Duodenal mucosa (tissue), 2 donors: Measurements from ENCODE around the gene ZCCHC8.
"Not testable (repeated sequence)": the region's sequence is repeated elsewhere in the genome, so short reads cannot be mapped to it uniquely, and the experiment has no call there.

Experiments used
- H3K27ac ChIP-seq: one replicate; pipeline ENCODE4 v1.7.0; 2013; ENCODE audit warnings: low read depth, low read length
- H3K27me3 ChIP-seq, 2 donors: one replicate each; pipeline ENCODE4 v1.7.0; 2013; ENCODE audit warnings: low read length in 2 of 2, control low read depth in 1 of 2; ENCODE audit not compliant: insufficient read depth in 2 of 2, control insufficient read depth in 1 of 2
- H3K36me3 ChIP-seq, 2 donors: one replicate each; pipeline ENCODE4 v1.7.0; 2013; ENCODE audit warnings: low read length in 2 of 2, control low read depth in 1 of 2; ENCODE audit not compliant: insufficient read depth in 2 of 2, control insufficient read depth in 1 of 2
- H3K4me1 ChIP-seq, 2 donors: one replicate each; pipeline ENCODE4 v1.7.0; 2013; ENCODE audit warnings: low read length in 2 of 2, control low read depth in 1 of 2; ENCODE audit not compliant: insufficient read depth in 2 of 2, control insufficient read depth in 1 of 2
- H3K4me3 ChIP-seq, 2 donors: one replicate each; pipeline ENCODE4 v1.7.0; 2013; ENCODE audit warnings: low read length in 2 of 2, low read depth in 1 of 2
- H3K9ac ChIP-seq, 2 donors: one replicate each; pipeline ENCODE4 v1.7.0; 2013; ENCODE audit warnings: low read length in 2 of 2, low read depth in 1 of 2
- H3K9me3 ChIP-seq, 2 donors: one replicate each; pipeline ENCODE4 v1.7.0; 2013; ENCODE audit warnings: low read length in 2 of 2, control low read depth in 1 of 2; ENCODE audit not compliant: control insufficient read depth in 1 of 2

The ZCCHC8 gene

GRCh38 chr12:122480753-122481152, 20.0 kb downstream of the ZCCHC8 start:
- no peak overlapping the region for H3K27ac ChIP-seq
- no peak overlapping the region for H3K4me3 ChIP-seq
- H3K9ac ChIP-seq, result no peak overlapping the region
- H3K9me3 ChIP-seq, result no peaks in the 10 kb centered on the region
- H3K27me3 ChIP-seq, result no peaks in the 10 kb centered on the region
- H3K36me3 ChIP-seq, result peaks cover 44 to 76% of the 10 kb centered on the region in 2 donors
- H3K4me1 ChIP-seq, result no peaks in the 10 kb centered on the region

DNA sequence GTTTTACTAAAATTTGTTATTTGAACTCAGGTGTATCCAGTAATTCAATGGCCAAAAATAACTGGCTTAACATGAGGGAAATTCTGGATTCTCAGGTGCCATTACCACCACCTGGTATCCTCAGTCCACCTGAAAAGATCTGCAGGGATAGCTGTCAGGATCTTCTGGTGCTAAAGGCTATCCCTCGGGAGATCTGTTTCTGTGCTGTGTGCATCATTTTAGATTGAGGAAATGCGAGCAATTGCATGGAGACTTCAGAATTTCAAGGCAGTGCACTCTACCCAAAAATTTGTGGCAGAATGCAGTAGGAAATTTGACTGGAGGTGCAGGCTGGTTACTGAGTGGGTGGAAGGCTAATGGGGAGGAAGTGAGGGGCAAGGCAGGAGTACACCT, 26.4 kb downstream of the ZCCHC8 start:
- Histone ChIP-seq H3K27ac (no peak overlapping the region), H3K4me3 (no peak overlapping the region), H3K9me3 (no peaks in the 10 kb centered on the region), H3K27me3 (no peaks in the 10 kb centered on the region), H3K9ac (no peak overlapping the region), H3K36me3 (peaks cover 33 to 60% of the 10 kb centered on the region in 2 donors), H3K4me1 (peaks cover 0 to 5% of the 10 kb centered on the region in 2 donors)

- H3K27me3 ChIP-seq, result no peaks in the 10 kb centered on the region
- H3K27ac ChIP-seq, result no peak overlapping the region
Measured at GRCh38 chr12:122473543-122474323, 27.0 kb downstream of the ZCCHC8 start.

GRCh38 chr12:122471324-122472226, 29.2 kb downstream of the ZCCHC8 start:
- H3K36me3 ChIP-seq, result peaks cover 19 to 40% of the 10 kb centered on the region in 2 donors
- no peak overlapping the region for H3K4me3 ChIP-seq
- no peaks in the 10 kb centered on the region for H3K9me3 ChIP-seq
- peaks cover 0 to 5% of the 10 kb centered on the region in 2 donors for H3K4me1 ChIP-seq
- H3K27me3 ChIP-seq, result no peaks in the 10 kb centered on the region
- H3K9ac ChIP-seq, result peak overlapping the region in 1 of 2 donors; percentile 18
- no peak overlapping the region for H3K27ac ChIP-seq

More at GRCh38 chr12:122473543-122474323, 27.0 kb downstream of the ZCCHC8 start:
- Histone ChIP-seq H3K9ac (no peak overlapping the region), H3K36me3 (peaks cover 30 to 57% of the 10 kb centered on the region in 2 donors), H3K9me3 (no peaks in the 10 kb centered on the region), H3K4me3 (no peak overlapping the region), H3K4me1 (peaks cover 0 to 5% of the 10 kb centered on the region in 2 donors)

DNA sequence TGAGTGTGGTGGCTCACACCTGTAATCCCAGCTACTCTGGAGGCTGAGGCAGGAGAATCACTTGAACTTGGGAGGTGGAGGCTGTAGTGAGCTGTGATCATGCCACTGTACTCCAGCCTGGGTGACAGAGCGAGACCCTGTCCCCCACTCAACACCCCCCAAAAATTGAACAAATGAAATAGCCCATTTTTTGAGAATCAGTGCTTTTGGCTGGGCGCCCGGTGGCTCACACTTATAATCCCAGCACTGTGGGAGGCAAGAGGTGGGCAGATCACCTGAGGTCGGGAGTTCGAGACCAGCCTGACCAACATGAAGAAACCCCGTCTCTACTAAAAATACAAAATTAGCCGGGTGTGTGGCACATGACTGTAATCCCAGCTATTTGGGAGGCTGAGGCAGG, 30.2 kb downstream of the ZCCHC8 start:
- peaks cover 11 to 30% of the 10 kb centered on the region in 2 donors for H3K36me3 ChIP-seq
- not testable (repeated sequence) for H3K9me3 ChIP-seq, H3K4me3 ChIP-seq, H3K9ac ChIP-seq, H3K4me1 ChIP-seq, H3K27ac ChIP-seq, H3K27me3 ChIP-seq

DNA sequence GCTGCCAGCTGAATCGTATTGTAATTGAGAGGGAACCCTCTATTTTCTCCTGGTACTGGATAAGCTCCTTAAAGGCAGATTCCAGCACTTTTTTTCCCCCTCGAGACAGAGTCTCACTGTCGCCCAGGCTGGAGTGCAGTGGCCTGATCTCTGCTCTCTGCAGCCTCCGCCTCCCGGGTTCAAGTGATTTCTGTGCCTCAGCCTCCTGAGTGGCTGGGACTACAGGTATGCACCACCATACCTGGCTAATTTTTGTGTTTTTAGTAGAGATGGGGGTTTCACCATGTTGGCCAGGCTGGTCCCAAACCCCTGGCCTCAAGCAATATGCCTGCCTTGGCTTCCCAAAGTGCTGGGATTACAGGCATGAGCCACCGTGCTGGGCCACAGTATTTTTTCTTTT, 30.9 kb downstream of the ZCCHC8 start:
- not testable (repeated sequence) for H3K27ac ChIP-seq, H3K27me3 ChIP-seq, H3K9ac ChIP-seq, H3K9me3 ChIP-seq, H3K4me3 ChIP-seq, H3K4me1 ChIP-seq
- peaks cover 9 to 23% of the 10 kb centered on the region in 2 donors for H3K36me3 ChIP-seq

DNA sequence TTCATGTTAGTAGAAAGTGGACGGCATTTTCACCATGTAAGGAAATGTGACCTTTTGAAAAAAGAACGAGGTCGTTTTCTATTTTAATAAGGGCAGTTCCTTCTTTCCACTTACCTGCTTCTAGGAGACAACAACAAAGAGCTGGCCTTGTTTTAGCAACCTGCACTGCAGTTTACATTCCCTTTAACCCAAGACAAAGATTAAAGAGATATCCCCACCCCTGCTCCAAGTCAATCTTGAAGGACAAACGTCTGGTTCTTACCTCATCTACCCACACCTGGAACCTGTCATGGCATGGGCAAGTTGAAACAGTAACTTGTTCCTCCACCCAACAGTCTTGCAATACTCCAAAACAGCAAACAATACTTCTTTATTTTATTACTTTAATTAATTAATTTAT, 32.7 kb downstream of the ZCCHC8 start:
- H3K9me3 ChIP-seq, result no peaks in the 10 kb centered on the region
- H3K27ac ChIP-seq, result no peak overlapping the region
- no peaks in the 10 kb centered on the region for H3K27me3 ChIP-seq
- peaks cover 0 to 5% of the 10 kb centered on the region in 2 donors for H3K4me1 ChIP-seq
- peaks cover 0 to 5% of the 10 kb centered on the region in 2 donors for H3K36me3 ChIP-seq
- H3K4me3 ChIP-seq, result no peak overlapping the region
- no peak overlapping the region for H3K9ac ChIP-seq

DNA sequence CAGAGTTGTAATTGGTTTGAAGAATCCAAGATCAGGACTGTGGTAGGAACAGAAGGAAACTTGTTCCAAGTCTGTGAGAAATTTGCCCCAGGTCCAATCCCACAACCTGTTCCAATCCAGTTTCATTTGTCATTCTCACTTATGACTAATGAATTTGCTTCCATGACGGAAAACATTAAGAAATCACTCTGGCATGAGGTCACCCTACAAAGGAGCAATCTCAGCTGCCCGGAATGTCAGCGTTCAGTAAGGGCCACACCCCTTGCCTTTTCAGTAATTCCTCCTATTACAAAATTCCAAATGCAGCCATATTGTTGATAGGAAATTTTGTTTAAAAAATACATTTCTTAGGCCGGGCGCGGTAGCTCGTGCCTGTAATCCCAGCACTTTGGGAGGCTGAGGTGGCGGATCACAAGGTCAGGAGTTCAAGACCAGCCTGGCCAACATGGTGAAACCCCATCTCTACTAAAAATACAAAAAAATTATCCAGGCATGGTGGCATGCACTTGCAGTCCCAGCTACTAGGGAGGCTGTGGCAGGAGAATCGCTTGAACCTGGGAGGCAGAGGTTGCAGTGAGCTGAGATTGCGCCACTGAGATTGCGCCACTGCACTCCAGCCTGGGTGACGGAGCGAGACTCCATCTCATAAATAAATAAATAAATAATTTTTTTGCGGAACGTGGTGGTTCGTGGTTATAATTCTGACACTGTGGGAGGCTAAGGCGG, 36.3 kb downstream of the ZCCHC8 start:
- H3K9ac ChIP-seq, H3K36me3 ChIP-seq, H3K27ac ChIP-seq, H3K4me3 ChIP-seq, H3K4me1 ChIP-seq, H3K27me3 ChIP-seq, H3K9me3 ChIP-seq: not testable (repeated sequence)

- no peaks in the 10 kb centered on the region for H3K9me3 ChIP-seq
- H3K9ac ChIP-seq, result no peak overlapping the region
- H3K36me3 ChIP-seq, result no peaks in the 10 kb centered on the region
- no peaks in the 10 kb centered on the region for H3K27me3 ChIP-seq
- peaks cover 4 to 5% of the 10 kb centered on the region in 2 donors for H3K4me1 ChIP-seq
- H3K27ac ChIP-seq, result no peak overlapping the region
- H3K4me3 ChIP-seq, result no peak overlapping the region
Measured at GRCh38 chr12:122460641-122461040, 40.1 kb downstream of the ZCCHC8 start.
